Spinal cord (tissue), 10 donors: Measurements from ENCODE around the gene SPATA33. TPM values are rescaled to one million over a fixed set of nuclear protein-coding genes. Genes with fewer than 3 reads are reported as not detected.

Experiments
- DNase-seq, 6 donors: peaks; one replicate each; pipeline versions ENCODE4 v3.0.0 to v3.0.0-alpha.2; 2013 to 2015; ENCODE audit warnings: low spot score in 6 of 6, low read depth in 4 of 6
- H3K27ac ChIP-seq: one replicate; pipeline ENCODE4 v1.5.1; 2013; ENCODE audit warnings: low read depth, low read length, control low read depth
- H3K27me3 ChIP-seq: one replicate; pipeline ENCODE4 v1.6.1; 2013; ENCODE audit warnings: low read length; ENCODE audit not compliant: control insufficient read depth, insufficient read depth
- H3K36me3 ChIP-seq: one replicate; pipeline ENCODE4 v1.6.1; 2013; ENCODE audit warnings: low read length; ENCODE audit not compliant: control insufficient read depth, insufficient read depth
- H3K4me1 ChIP-seq: one replicate; pipeline ENCODE4 v1.6.1; 2013; ENCODE audit warnings: low read length; ENCODE audit not compliant: control insufficient read depth, insufficient read depth
- H3K4me3 ChIP-seq: one replicate; pipeline ENCODE4 v1.5.1; 2013; ENCODE audit warnings: low read depth, low read length, control low read depth
- H3K9me3 ChIP-seq: one replicate; pipeline ENCODE4 v1.6.1; 2013; ENCODE audit warnings: low read length; ENCODE audit not compliant: control insufficient read depth, insufficient read depth
- WGBS: methylation state at CpG from one replicate; pipeline ENCODE4 v1.1.5; 2013; ENCODE audit warnings: missing lambda C conversion rate; ENCODE audit not compliant: insufficient coverage; 5-methylcytosine and 5-hydroxymethylcytosine counted together
- polyA plus RNA-seq, 2 donors: library from polyadenylated mRNA; unstranded; fragments of 120-200 nt; gene quantifications; one replicate each; pipeline ENCODE4 v1.2.1, GENCODE V29; 2013; ENCODE audit not compliant: insufficient read length in 2 of 2
- total RNA-seq, 2 donors: library from RNA; depleted of rRNA in 1 of 2; stranded (reverse); fragments of 120-200 nt in 1 of 2; fragments of >200 nt in 1 of 2; gene quantifications; one replicate each; pipeline versions ENCODE4 v1.2.3 to v1.2.4, GENCODE V29; 2013 to 2014
- donor health status: healthy.

SPATA33 gene
- total and polyA plus RNA-seq, 4 donors: 5.7 to 25.4 (median 20.2) TPM

GRCh38 chr16:89710709-89711564 is 53.3 kb downstream of the SPATA33 start:
- Histone ChIP-seq H3K36me3 (peaks cover 72% of the 10 kb centered on the region), H3K4me3 (no peak overlapping the region), H3K4me1 (peaks cover 23% of the 10 kb centered on the region), H3K27ac (no peak overlapping the region), H3K27me3 (no peaks in the 10 kb centered on the region), H3K9me3 (no peaks in the 10 kb centered on the region)
- WGBS: 56% methylated on average over 61 of the region's 63 CpGs
- DNase-seq: no peak

- 9% methylated on average over 39 of the region's 48 CpGs for WGBS
- Histone ChIP-seq H3K4me1 (peaks cover 17% of the 10 kb centered on the region), H3K27me3 (no peaks in the 10 kb centered on the region), H3K36me3 (peaks cover 73% of the 10 kb centered on the region), H3K9me3 (no peaks in the 10 kb centered on the region), H3K27ac (no peak overlapping the region), H3K4me3 (peak overlapping the region; percentile 18)
- peak in 1 of 6 donors; percentile 46 for DNase-seq
Observed at GRCh38 chr16:89711601-89712273, 54.1 kb downstream of the SPATA33 start.

- DNase-seq: no peak
- peaks cover 70% of the 10 kb centered on the region for H3K36me3 ChIP-seq
- WGBS: 22% methylated on average over 17 of the region's 22 CpGs
- no peaks in the 10 kb centered on the region for H3K27me3 ChIP-seq
- peaks cover 17% of the 10 kb centered on the region for H3K4me1 ChIP-seq
- H3K27ac ChIP-seq: no peak overlapping the region
- H3K9me3 ChIP-seq: no peaks in the 10 kb centered on the region
- H3K4me3 ChIP-seq: peak overlapping the region; percentile 18
Observed at GRCh38 chr16:89712274-89712781, 54.7 kb downstream of the SPATA33 start.

- no peak for DNase-seq
- H3K27ac ChIP-seq: no peak overlapping the region
- peaks cover 47% of the 10 kb centered on the region for H3K36me3 ChIP-seq
- peaks cover 28% of the 10 kb centered on the region for H3K4me1 ChIP-seq
- H3K9me3 ChIP-seq: no peaks in the 10 kb centered on the region
- WGBS: 89% methylated on average over 15 of the region's 15 CpGs
- H3K4me3 ChIP-seq: no peak overlapping the region
- H3K27me3 ChIP-seq: no peaks in the 10 kb centered on the region
Observed at GRCh38 chr16:89716493-89716892, 58.9 kb downstream of the SPATA33 start.

- H3K4me1 ChIP-seq: peaks cover 24% of the 10 kb centered on the region
- peaks cover 43% of the 10 kb centered on the region for H3K36me3 ChIP-seq
- WGBS: 88% methylated on average over 25 of the region's 29 CpGs
- no peak overlapping the region for H3K4me3 ChIP-seq
- H3K9me3 ChIP-seq: no peaks in the 10 kb centered on the region
- no peak overlapping the region for H3K27ac ChIP-seq
- no peaks in the 10 kb centered on the region for H3K27me3 ChIP-seq
- no peak for DNase-seq
Observed at GRCh38 chr16:89716916-89717687, 59.5 kb downstream of the SPATA33 start.

- DNase-seq: no peak
- Histone ChIP-seq H3K36me3 (peaks cover 47% of the 10 kb centered on the region), H3K9me3 (no peaks in the 10 kb centered on the region), H3K4me1 (peaks cover 24% of the 10 kb centered on the region), H3K27ac (no peak overlapping the region), H3K4me3 (no peak overlapping the region), H3K27me3 (no peaks in the 10 kb centered on the region)
- 88% methylated on average over 24 of the region's 24 CpGs for WGBS
Observed at GRCh38 chr16:89717688-89718505, 60.3 kb downstream of the SPATA33 start.

Other genes with a start within 250 kb of the SPATA33 start
- gene ANKRD11, start 167.3 kb upstream of the SPATA33 start, total RNA-seq: 10 to 100 TPM; 38.2 to 53.4 TPM
- gene ANKRD11, start 167.3 kb upstream of the SPATA33 start, polyA plus RNA-seq: 100 to 1,000 TPM in 1 of 2 donors, 10 to 100 TPM in 1; 93.6 to 104 TPM
- 100 to 1,000 TPM in 1 of 2 donors, 10 to 100 TPM in 1; 81.4 to 134 TPM for gene SPG7, start 149.4 kb upstream of the SPATA33 start, total RNA-seq
- 100 to 1,000 TPM in 1 of 2 donors, 10 to 100 TPM in 1; 92.0 to 150 TPM for gene SPG7, start 149.4 kb upstream of the SPATA33 start, polyA plus RNA-seq
- gene RPL13, start 97.2 kb upstream of the SPATA33 start, total RNA-seq: 1,000 to 10,000 TPM; 1,019 to 2,411 TPM
- gene RPL13, start 97.2 kb upstream of the SPATA33 start, polyA plus RNA-seq: 1,000 to 10,000 TPM; 1,884 to 1,957 TPM
- gene CPNE7, start 82.1 kb upstream of the SPATA33 start, total RNA-seq: 10 to 100 TPM in 1 of 2 donors, 1 to 10 TPM in 1; 9.9 to 20.9 TPM
- gene CPNE7, start 82.1 kb upstream of the SPATA33 start, polyA plus RNA-seq: 10 to 100 TPM; 37.5 to 49.2 TPM
- 1 to 10 TPM in 1 of 2 donors, under 1 TPM in 1; 0.99 to 3.3 TPM for gene DPEP1, start 44.2 kb upstream of the SPATA33 start, total RNA-seq
- 1 to 10 TPM; 6.9 to 9.8 TPM for gene DPEP1, start 44.2 kb upstream of the SPATA33 start, polyA plus RNA-seq
- gene CHMP1A, start 128 bp upstream of the SPATA33 start, total RNA-seq: 10 to 100 TPM; 48.0 to 63.1 TPM
- 100 to 1,000 TPM; 106 to 114 TPM for gene CHMP1A, start 128 bp upstream of the SPATA33 start, polyA plus RNA-seq
- gene CDK10, start 28.9 kb downstream of the SPATA33 start, total RNA-seq: 10 to 100 TPM; 34.7 to 64.1 TPM
- 100 to 1,000 TPM; 101 to 115 TPM for gene CDK10, start 28.9 kb downstream of the SPATA33 start, polyA plus RNA-seq
- 1 to 10 TPM; 8.7 to 9.7 TPM for gene SPATA2L, start 43.9 kb downstream of the SPATA33 start, total RNA-seq
- gene SPATA2L, start 43.9 kb downstream of the SPATA33 start, polyA plus RNA-seq: 10 to 100 TPM; 14.0 to 15.3 TPM
- gene VPS9D1, start 63.1 kb downstream of the SPATA33 start, total RNA-seq: 10 to 100 TPM in 1 of 2 donors, 1 to 10 TPM in 1; 9.4 to 13.4 TPM
- gene VPS9D1, start 63.1 kb downstream of the SPATA33 start, polyA plus RNA-seq: 10 to 100 TPM; 39.5 to 49.7 TPM
- 10 to 100 TPM; 24.4 to 35.3 TPM for gene ZNF276, start 63.7 kb downstream of the SPATA33 start, total RNA-seq
- 10 to 100 TPM; 48.7 to 61.3 TPM for gene ZNF276, start 63.7 kb downstream of the SPATA33 start, polyA plus RNA-seq
- 10 to 100 TPM in 1 of 2 donors, 1 to 10 TPM in 1; 9.3 to 11.5 TPM for gene FANCA, start 158.8 kb downstream of the SPATA33 start, total RNA-seq
- 10 to 100 TPM; 17.0 to 32.5 TPM for gene FANCA, start 158.8 kb downstream of the SPATA33 start, polyA plus RNA-seq
- gene SPIRE2, start 170.6 kb downstream of the SPATA33 start, total RNA-seq: 10 to 100 TPM; 12.3 to 14.1 TPM
- 10 to 100 TPM; 40.3 to 51.3 TPM for gene SPIRE2, start 170.6 kb downstream of the SPATA33 start, polyA plus RNA-seq
- gene TCF25, start 215.8 kb downstream of the SPATA33 start, total RNA-seq: 100 to 1,000 TPM; 114 to 169 TPM
- 100 to 1,000 TPM; 181 to 240 TPM for gene TCF25, start 215.8 kb downstream of the SPATA33 start, polyA plus RNA-seq